NCI-H345 treated with DMSO at 0.1 percent for 48 hours (cell line): Measurements from ENCODE around the gene SF3B6.
"Not testable (repeated sequence)": the region's sequence is repeated elsewhere in the genome, so short reads cannot be mapped to it uniquely, and the experiment has no call there.

Experiments used
- DNase-seq: peaks from one replicate; lab custom pipeline; 2025; ENCODE audit not compliant: unreplicated experiment; lab: John Stamatoyannopoulos, UW

Gene SF3B6

GRCh38 chr2:24052951-24053350 lies 23.2 kb downstream of the SF3B6 start:
- DNase-seq = no peak

GRCh38 chr2:24051833-24052232 lies 24.3 kb downstream of the SF3B6 start:
- DNase-seq = no peak

- no peak for DNase-seq
Measured at GRCh38 chr2:24050041-24050979, 25.8 kb downstream of the SF3B6 start.

- DNase-seq = peak; percentile 53
Measured at GRCh38 chr2:24049485-24050021, 26.6 kb downstream of the SF3B6 start, which contains the start of gene FKBP1B. FKBP1B (plus strand) TSS chr2:24049741; CDS start chr2:24049850, 109 bp downstream.

- DNase-seq = peak; percentile 63
Measured at GRCh38 chr2:24048769-24049484, 27.2 kb downstream of the SF3B6 start.

- DNase-seq = no peak
Measured at GRCh38 chr2:24047703-24048033, 28.5 kb downstream of the SF3B6 start.

GRCh38 chr2:24046930-24047702 lies 29.0 kb downstream of the SF3B6 start, which contains the start of gene WDCP:
WDCP (minus strand) TSS chr2:24047391; CDS start chr2:24039494, 7,897 bp downstream.
- DNase-seq = peak; percentile 99

- DNase-seq = no peak
Measured at GRCh38 chr2:24046599-24046929, 29.6 kb downstream of the SF3B6 start.

GRCh38 chr2:24045511-24046508 lies 30.3 kb downstream of the SF3B6 start:
- DNase-seq = no peak

GRCh38 chr2:24043133-24043532 lies 33.0 kb downstream of the SF3B6 start:
- DNase-seq = not testable (repeated sequence)

GRCh38 chr2:24040511-24040910 lies 35.6 kb downstream of the SF3B6 start:
- no peak for DNase-seq

- DNase-seq = no peak
Measured at GRCh38 chr2:24038786-24039499, 37.2 kb downstream of the SF3B6 start.

GRCh38 chr2:24026233-24026632 lies 49.9 kb downstream of the SF3B6 start:
- no peak for DNase-seq

- no peak for DNase-seq
Measured at GRCh38 chr2:24024996-24025663, 51.0 kb downstream of the SF3B6 start.

GRCh38 chr2:24024018-24024417 lies 52.1 kb downstream of the SF3B6 start:
- no peak for DNase-seq

GRCh38 chr2:24022975-24023575 lies 53.1 kb downstream of the SF3B6 start:
- no peak for DNase-seq

- no peak for DNase-seq
Measured at GRCh38 chr2:24022324-24022974, 53.7 kb downstream of the SF3B6 start.
